GM20431 (cell line): Measurements from ENCODE around the gene CABP1.

Experiments used
- in situ Hi-C: fragments of 300-500 bp; cut with MseI, MboI; formaldehyde crosslinking; loops from one replicate; pipeline ENCODE4 v1.15.0; 2020; ENCODE audit warnings: low sequenced_read_pairs; ENCODE audit not compliant: unreplicated experiment

Gene CABP1

GRCh38 chr12:120689397-120690082 is 49.1 kb downstream of the CABP1 start:
- in situ Hi-C loops = no loop called here

DNA sequence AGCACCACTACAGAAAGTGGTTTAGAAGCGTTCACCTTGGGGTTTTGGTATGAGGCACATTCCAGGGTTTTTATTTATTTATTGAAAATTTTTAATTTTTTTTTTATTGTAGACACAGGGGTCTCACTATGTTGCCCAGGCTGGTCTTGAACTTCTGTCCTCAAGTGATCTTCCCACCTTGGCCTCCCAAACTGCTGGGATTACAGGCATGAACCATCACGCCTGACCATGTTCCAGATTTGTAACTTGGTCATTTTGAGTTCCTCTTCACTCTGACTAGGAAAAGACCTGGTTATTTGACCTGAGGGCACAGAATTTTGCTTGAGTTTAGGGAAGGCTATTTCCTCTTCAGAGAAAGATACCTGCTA is 49.6 kb downstream of the CABP1 start:
- in situ Hi-C loops = no loop called here

- in situ Hi-C loops = no loop called here
Observed at GRCh38 chr12:120690978-120691377, 50.6 kb downstream of the CABP1 start.

- in situ Hi-C loops = no loop called here
Observed at GRCh38 chr12:120692524-120693033, 52.2 kb downstream of the CABP1 start.

- in situ Hi-C loops = no loop called here
Observed at GRCh38 chr12:120693848-120694247, 53.4 kb downstream of the CABP1 start.

GRCh38 chr12:120696626-120697025 is 56.2 kb downstream of the CABP1 start:
- in situ Hi-C loops = no loop called here

- in situ Hi-C loops = no loop called here
Observed at GRCh38 chr12:120697344-120697743, 56.9 kb downstream of the CABP1 start.

- in situ Hi-C loops = no loop called here
Observed at GRCh38 chr12:120698665-120699064, 58.2 kb downstream of the CABP1 start.

GRCh38 chr12:120699553-120699952 is 59.1 kb downstream of the CABP1 start:
- in situ Hi-C loops = no loop called here

GRCh38 chr12:120700886-120701285 is 60.5 kb downstream of the CABP1 start:
- in situ Hi-C loops = no loop called here

DNA sequence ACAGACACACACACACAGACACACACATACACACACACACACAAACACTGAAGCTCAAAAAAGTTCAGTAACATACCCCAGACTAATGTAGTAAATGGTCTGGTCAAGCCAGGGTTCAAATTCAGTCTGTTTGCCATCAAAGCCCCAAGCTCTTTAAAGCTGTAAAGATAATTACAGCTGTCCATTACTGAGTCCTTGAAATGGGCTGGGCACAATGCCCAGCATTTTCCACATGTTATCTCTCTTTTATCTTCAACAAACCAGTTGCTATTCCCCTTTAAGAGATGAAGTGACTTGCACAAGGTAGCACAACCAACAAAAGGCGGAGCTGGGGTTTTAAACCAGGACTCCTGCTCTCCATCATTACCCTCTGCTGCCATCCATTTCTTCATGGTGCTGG is 62.2 kb downstream of the CABP1 start:
- in situ Hi-C loops = no loop called here

DNA sequence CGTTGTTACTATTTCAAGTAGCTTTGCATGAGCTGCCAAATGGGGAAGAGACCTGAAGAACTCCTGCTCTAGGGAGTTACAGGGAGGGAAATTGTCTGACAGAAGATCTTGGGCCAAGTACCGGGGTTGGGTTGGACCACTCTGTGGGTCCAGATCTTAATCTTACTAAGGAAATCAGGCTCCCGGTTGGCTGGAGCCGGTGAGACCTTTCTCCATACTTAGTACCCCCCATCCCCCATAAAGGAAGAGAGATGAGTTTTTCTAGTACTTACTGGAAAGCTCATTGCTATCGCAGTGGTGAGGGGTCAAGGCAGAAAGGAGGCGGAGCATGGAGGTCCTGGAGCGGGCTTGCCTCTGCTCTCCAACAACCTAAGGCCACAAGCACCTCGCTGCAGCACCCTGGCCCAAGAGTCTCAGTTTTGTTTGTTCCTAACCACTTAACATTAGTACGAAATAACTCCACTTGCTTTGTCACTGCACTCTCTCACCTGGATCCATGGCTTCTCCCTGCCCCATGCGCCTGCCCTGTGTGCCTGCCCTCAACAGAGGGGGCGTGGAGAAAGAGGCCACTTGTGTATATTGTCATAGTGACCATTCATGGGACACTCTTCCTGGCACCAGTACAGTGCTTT is 63.0 kb downstream of the CABP1 start:
- in situ Hi-C loops = no loop called here

DNA sequence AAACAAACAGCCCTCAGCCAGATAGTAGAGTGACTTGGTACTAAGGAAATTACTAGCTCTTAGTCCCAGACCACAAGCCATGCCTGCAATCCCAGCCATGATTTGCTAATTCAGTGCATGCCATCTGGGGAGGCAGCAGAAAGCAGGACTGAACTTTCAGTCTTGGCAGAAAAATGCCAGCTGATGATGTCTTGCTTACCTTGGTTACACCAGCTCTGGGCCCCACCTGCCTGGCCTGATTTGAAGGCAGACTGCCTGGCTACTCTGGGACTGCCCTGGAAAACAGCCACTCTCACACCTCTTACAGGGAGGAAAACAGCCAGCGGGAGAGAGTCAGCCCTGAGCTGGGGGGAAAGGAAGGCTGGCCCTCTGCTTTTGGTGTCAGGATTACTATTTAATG is 65.2 kb downstream of the CABP1 start:
- in situ Hi-C loops = no loop called here

DNA sequence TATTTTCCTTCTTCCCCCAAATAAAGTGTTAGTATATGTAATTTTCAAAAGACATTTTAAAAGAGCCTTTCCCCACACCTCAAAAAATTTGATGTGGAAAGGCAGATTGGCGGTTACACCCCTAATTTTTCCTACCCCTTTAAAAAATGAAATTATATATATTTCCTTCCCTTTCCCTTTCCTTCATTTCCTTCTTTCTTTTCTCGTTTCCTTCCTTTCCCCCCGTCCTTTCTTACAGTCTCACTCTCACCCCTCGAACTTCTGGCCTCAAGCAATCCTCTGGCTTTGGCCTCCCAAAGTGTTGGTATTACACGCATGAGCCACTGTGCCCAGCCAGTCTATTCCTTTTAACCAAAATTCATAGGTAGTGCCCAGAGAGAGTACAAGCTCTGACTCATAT is 65.6 kb downstream of the CABP1 start:
- in situ Hi-C loops = no loop called here

GRCh38 chr12:120708651-120709050 is 68.2 kb downstream of the CABP1 start:
- in situ Hi-C loops = no loop called here

- in situ Hi-C loops = no loop called here
Observed at GRCh38 chr12:120710031-120710804, 69.8 kb downstream of the CABP1 start, which contains the start of gene UNC119B. TSS of gene UNC119B (plus strand) at chr12:120710458. CDS start at chr12:120710475, 17 bp downstream.

DNA sequence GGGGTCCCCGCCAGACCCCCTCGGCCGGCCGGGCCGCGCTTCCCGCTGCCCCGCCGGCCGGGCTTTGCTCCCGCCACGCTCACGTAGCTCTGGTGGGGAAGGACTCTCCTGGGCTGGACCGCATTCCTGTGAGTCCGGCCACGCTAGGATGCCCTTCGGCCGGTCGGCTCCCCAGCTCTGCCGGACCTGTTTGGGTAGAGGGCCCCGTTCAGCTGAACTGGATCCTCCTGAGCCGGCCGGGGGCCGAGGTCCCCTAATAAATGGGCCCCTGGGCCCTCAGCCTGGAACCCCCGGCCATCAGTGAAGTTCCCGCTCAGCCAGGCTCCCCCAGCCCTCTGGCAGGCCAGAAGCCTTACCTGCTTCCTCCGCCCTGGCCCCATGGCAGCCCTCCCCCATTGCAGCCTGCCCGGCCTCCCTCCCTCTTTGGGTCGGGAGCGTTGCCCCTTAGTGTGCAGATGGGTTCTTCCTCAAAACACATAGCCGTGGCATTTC is 70.4 kb downstream of the CABP1 start:
- in situ Hi-C loops = no loop called here

GRCh38 chr12:120711411-120711810 is 71.0 kb downstream of the CABP1 start:
- in situ Hi-C loops = no loop called here

DNA sequence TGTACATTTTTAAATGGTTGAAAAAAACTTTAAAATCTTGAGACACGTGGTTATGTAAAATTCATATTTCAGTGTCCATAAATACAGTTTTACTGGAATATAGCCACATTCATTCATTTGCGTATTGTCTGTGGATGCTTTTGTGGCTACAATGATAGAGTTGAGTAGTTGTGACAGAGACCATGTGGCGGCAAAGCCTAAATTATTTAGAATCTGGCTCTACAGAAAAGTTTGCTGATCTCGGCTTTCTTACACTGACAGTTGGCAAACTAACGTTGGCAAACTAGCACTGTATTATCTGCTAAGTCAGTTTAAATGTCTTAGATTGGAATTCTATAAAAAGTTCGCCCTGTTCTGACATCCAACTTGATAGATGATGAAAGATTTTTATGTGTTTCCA is 72.2 kb downstream of the CABP1 start:
- in situ Hi-C loops = no loop called here

GRCh38 chr12:120713861-120714482 is 73.5 kb downstream of the CABP1 start:
- in situ Hi-C loops = no loop called here
